AG20443 (cell line): ENCODE measurements around the gene FOXC2.

Source experiments
- DNase-seq: peaks from one replicate; pipeline ENCODE4 v3.0.0; 2012; ENCODE audit warnings: low spot score, mixed read lengths

Gene FOXC2

GRCh38 chr16:86566601-86566965 is at the start of gene FOXC2:
Gene FOXC2 (plus strand): TSS chr16:86566829. CDS start chr16:86567336, 507 bp downstream.
- DNase-seq = peak; percentile 92

GRCh38 chr16:86517033-86517432 is 49.6 kb upstream of the FOXC2 start:
- no peak for DNase-seq

- peak; percentile 88 for DNase-seq
Measured at GRCh38 chr16:86517652-86518258, 48.9 kb upstream of the FOXC2 start.

GRCh38 chr16:86519007-86519648 is 47.5 kb upstream of the FOXC2 start:
- no peak for DNase-seq

- peak; percentile 80 for DNase-seq
Measured at GRCh38 chr16:86519649-86520316, 46.8 kb upstream of the FOXC2 start.

- DNase-seq = no peak
Measured at GRCh38 chr16:86520317-86521210, 46.1 kb upstream of the FOXC2 start.

- DNase-seq = no peak
Measured at GRCh38 chr16:86521236-86522197, 45.1 kb upstream of the FOXC2 start.

GRCh38 chr16:86522634-86523033 is 44.0 kb upstream of the FOXC2 start:
- DNase-seq = no peak

- DNase-seq = no peak
Measured at GRCh38 chr16:86523166-86523740, 43.4 kb upstream of the FOXC2 start.

GRCh38 chr16:86524029-86524428 is 42.6 kb upstream of the FOXC2 start:
- no peak for DNase-seq

- no peak for DNase-seq
Measured at GRCh38 chr16:86525696-86526095, 40.9 kb upstream of the FOXC2 start.

- DNase-seq = no peak
Measured at GRCh38 chr16:86527366-86527765, 39.3 kb upstream of the FOXC2 start.

GRCh38 chr16:86528061-86528929 is 38.3 kb upstream of the FOXC2 start:
- no peak for DNase-seq

GRCh38 chr16:86529160-86529559 is 37.5 kb upstream of the FOXC2 start:
- DNase-seq = no peak

GRCh38 chr16:86530251-86531190 is 36.1 kb upstream of the FOXC2 start:
- no peak for DNase-seq

GRCh38 chr16:86531191-86531545 is 35.5 kb upstream of the FOXC2 start:
- no peak for DNase-seq

GRCh38 chr16:86531641-86532525 is 34.7 kb upstream of the FOXC2 start:
- no peak for DNase-seq

- DNase-seq = no peak
Measured at GRCh38 chr16:86532526-86532815, 34.2 kb upstream of the FOXC2 start.
